H1 (cell line): ENCODE measurements around the gene FEV. TPM values are rescaled to one million over a fixed set of nuclear protein-coding genes. Genes with fewer than 3 reads are reported as not detected.

Experiments used
- CTCF ChIA-PET: fragments of 300-600 bp; sonication (Branson Sonifier 250); formaldehyde crosslinking; loops from one replicate; lab custom pipeline; 2021; ENCODE audit not compliant: partially characterized antibody; lab: Charles Lee
- POLR2A ChIA-PET: fragments of 300-600 bp; sonication (Branson Sonifier 250); formaldehyde crosslinking; loops from one replicate; lab custom pipeline; 2021; ENCODE audit warnings: inconsistent platforms; ENCODE audit not compliant: partially characterized antibody; lab: Charles Lee
- DNase-seq, 2 experiments: peaks; one replicate each; pipeline versions ENCODE4 v3.0.0 to v3.0.0-alpha.2; 2010 to 2022; ENCODE audit warnings: low spot score in 2 of 2, low read depth in 1 of 2, mixed read lengths in 1 of 2
- FAIRE-seq: peaks from 2 replicates; lab custom pipeline; 2011; peaks lifted over from hg19 to GRCh38; lab: Jason Lieb, UNC
- H2AFZ ChIP-seq: 2 replicates; pipeline ENCODE4 v1.8.1; 2012; ENCODE audit warnings: low read length, inconsistent platforms
- H2AK5ac ChIP-seq: 2 replicates; pipeline ENCODE4 v1.6.1; 2013; ENCODE audit warnings: low read depth, low read length
- H2BK120ac ChIP-seq: replicated peaks from 2 replicates; pipeline ENCODE3; 2013; ENCODE audit warnings: low read depth, low read length, inconsistent platforms
- H2BK12ac ChIP-seq: 2 replicates; pipeline ENCODE4 v1.6.1; 2013; ENCODE audit warnings: low read depth, low read length
- H2BK15ac ChIP-seq: 2 replicates; pipeline ENCODE4 v1.6.1; 2013; ENCODE audit warnings: low read length
- H2BK20ac ChIP-seq: 2 replicates; pipeline ENCODE4 v1.6.1; 2013; ENCODE audit warnings: low read length
- H2BK5ac ChIP-seq: 2 replicates; pipeline ENCODE4 v1.6.1; 2013; ENCODE audit warnings: low read depth, low read length
- H3K14ac ChIP-seq: 2 replicates; pipeline ENCODE4 v1.6.1; 2013; ENCODE audit warnings: inconsistent platforms; ENCODE audit not compliant: insufficient read length
- H3K18ac ChIP-seq: 2 replicates; pipeline ENCODE4 v1.6.1; 2013; ENCODE audit warnings: low read length; ENCODE audit errors: extremely low read depth
- H3K23ac ChIP-seq: 2 replicates; pipeline ENCODE4 v1.6.1; 2013; ENCODE audit warnings: inconsistent platforms; ENCODE audit not compliant: insufficient read length
- H3K23me2 ChIP-seq: 2 replicates; pipeline ENCODE4 v1.6.1; 2013; ENCODE audit warnings: low read depth, low read length
- H3K27ac ChIP-seq: 2 replicates; pipeline ENCODE4 v1.6.1; 2011; ENCODE audit warnings: low read depth, low read length, inconsistent platforms
- H3K27me3 ChIP-seq, 4 experiments: replicated peaks in 1 of 4; 1 replicate in 1 of 4; 2 replicates in 3 of 4; pipeline versions ENCODE4 v1.6.1 to v1.8.1; 2011 to 2013; ENCODE audit warnings: low read length in 3 of 4, mild to moderate bottlenecking in 3 of 4, inconsistent platforms in 2 of 4, mixed read lengths in 2 of 4, moderate library complexity in 1 of 4; ENCODE audit not compliant: control insufficient read depth in 3 of 4, insufficient read depth in 3 of 4; ENCODE audit errors: extremely low read depth in 1 of 4
- H3K36me3 ChIP-seq, 4 experiments: 2 replicates each; pipeline versions ENCODE4 v1.6.1 to v1.8.1; 2011 to 2013; ENCODE audit warnings: mild to moderate bottlenecking in 4 of 4, low read length in 3 of 4, moderate library complexity in 2 of 4, control low read depth in 1 of 4, inconsistent platforms in 1 of 4; ENCODE audit not compliant: insufficient read depth in 4 of 4, control insufficient read depth in 2 of 4
- H3K4ac ChIP-seq: replicated peaks from 2 replicates; pipeline ENCODE3; 2013; ENCODE audit warnings: low read length, low read depth, mixed read lengths, inconsistent platforms; ENCODE audit not compliant: insufficient read length
- H3K4me1 ChIP-seq, 4 experiments: replicated peaks in 1 of 4; 1 replicate in 1 of 4; 2 replicates in 3 of 4; pipeline versions ENCODE4 v1.6.1 to v1.8.1; 2011 to 2013; ENCODE audit warnings: low read length in 3 of 4, inconsistent platforms in 2 of 4, mixed read lengths in 1 of 4; ENCODE audit not compliant: insufficient read depth in 4 of 4, control insufficient read depth in 3 of 4
- H3K4me2 ChIP-seq, 2 experiments: 2 replicates each; pipeline versions ENCODE4 v1.6.1 to v1.8.1; 2011 to 2013; ENCODE audit warnings: low read depth in 2 of 2, low read length in 2 of 2, control low read depth in 1 of 2, inconsistent platforms in 1 of 2, mild to moderate bottlenecking in 1 of 2; ENCODE audit not compliant: insufficient read depth in 1 of 2
- H3K4me3 ChIP-seq, 4 experiments: fragments of 200-600, 300-600 bp in 1 of 4; sonication (generic), shearing (Covaris generic), sonication (Bioruptor Twin) in 1 of 4; 2 replicates each; pipeline versions ENCODE4 v1.5.1 to v1.8.1; 2011 to 2016; ENCODE audit warnings: low read length in 4 of 4, low read depth in 3 of 4, control low read depth in 2 of 4, inconsistent platforms in 2 of 4, mild to moderate bottlenecking in 2 of 4, mixed read lengths in 1 of 4, moderate library complexity in 1 of 4; ENCODE audit not compliant: insufficient read depth in 2 of 4; ENCODE audit errors: extremely low read depth in 1 of 4
- H3K56ac ChIP-seq: replicated peaks from 2 replicates; pipeline ENCODE3; 2013; ENCODE audit warnings: low read depth, mild to moderate bottlenecking, mixed read lengths, low read length, inconsistent platforms; ENCODE audit not compliant: insufficient read length
- H3K79me1 ChIP-seq: 2 replicates; pipeline ENCODE4 v1.6.1; 2013; ENCODE audit warnings: low read depth, low read length, control low read depth
- H3K79me2 ChIP-seq, 2 experiments: 2 replicates each; pipeline versions ENCODE4 v1.6.1 to v1.8.1; 2012 to 2013; ENCODE audit warnings: low read length in 2 of 2, mild to moderate bottlenecking in 2 of 2, inconsistent platforms in 1 of 2; ENCODE audit not compliant: insufficient read depth in 2 of 2, control insufficient read depth in 1 of 2
- H3K9ac ChIP-seq, 4 experiments: replicated peaks in 1 of 4; 1 replicate in 1 of 4; 2 replicates in 3 of 4; pipeline versions ENCODE4 v1.6.1 to v1.8.1; 2011 to 2013; ENCODE audit warnings: low read depth in 3 of 4, low read length in 3 of 4, control low read depth in 2 of 4, mild to moderate bottlenecking in 2 of 4, moderate library complexity in 2 of 4, inconsistent platforms in 1 of 4; ENCODE audit errors: extremely low read depth in 1 of 4
- H3K9me3 ChIP-seq, 2 experiments: 2 replicates each; pipeline versions ENCODE4 v1.6.1 to v1.8.1; 2012 to 2013; ENCODE audit warnings: mild to moderate bottlenecking in 2 of 2, moderate library complexity in 2 of 2, control low read depth in 1 of 2, inconsistent platforms in 1 of 2, low read depth in 1 of 2, low read length in 1 of 2, mixed read lengths in 1 of 2; ENCODE audit not compliant: insufficient read depth in 2 of 2
- H4K20me1 ChIP-seq, 2 experiments: replicated peaks in 1 of 2; 2 replicates each; pipeline versions ENCODE3 to v1.8.1; 2011 to 2013; ENCODE audit warnings: inconsistent platforms in 2 of 2, low read length in 2 of 2, mild to moderate bottlenecking in 1 of 2; ENCODE audit not compliant: insufficient read depth in 2 of 2, control insufficient read depth in 1 of 2
- H4K5ac ChIP-seq: 2 replicates; pipeline ENCODE4 v1.6.1; 2013; ENCODE audit warnings: low read length, low read depth, mixed read lengths, inconsistent platforms; ENCODE audit not compliant: insufficient read length
- H4K8ac ChIP-seq: 2 replicates; pipeline ENCODE4 v1.8.0; 2013; ENCODE audit warnings: mild to moderate bottlenecking, moderate library complexity, low read length, inconsistent platforms; ENCODE audit not compliant: insufficient read depth; ENCODE audit errors: extremely low read depth
- H4K91ac ChIP-seq: replicated peaks from 2 replicates; pipeline ENCODE3; 2013; ENCODE audit warnings: low read length, mixed read lengths, inconsistent platforms; ENCODE audit not compliant: insufficient read length
- CTCF ChIP-seq, 3 experiments: IDR thresholded peaks; 1 replicate in 2 of 3; 2 replicates in 1 of 3; pipeline versions ENCODE4 v1.5.1 to v1.6.1; 2011; ENCODE audit warnings: low read length in 3 of 3, mild to moderate bottlenecking in 3 of 3, inconsistent platforms in 2 of 3, low read depth in 1 of 3, moderate library complexity in 1 of 3; ENCODE audit not compliant: insufficient read depth in 1 of 3; ENCODE audit errors: control extremely low read depth in 1 of 3
- GABPA ChIP-seq: IDR thresholded peaks from 2 replicates; pipeline ENCODE4 v1.6.1; 2011; ENCODE audit warnings: mild to moderate bottlenecking, low read length, moderate library complexity, borderline replicate concordance; ENCODE audit not compliant: insufficient read depth
- RAD21 ChIP-seq, 2 experiments: IDR thresholded peaks in 1 of 2; conservative IDR thresholded peaks in 1 of 2; 2 replicates each; pipeline ENCODE4 v1.6.1; 2011; ENCODE audit warnings: low read depth in 2 of 2, low read length in 2 of 2, improper control_type of control experiment in 1 of 2, inconsistent platforms in 1 of 2, mild to moderate bottlenecking in 1 of 2, moderate library complexity in 1 of 2
- RFX5 ChIP-seq: IDR thresholded peaks from 2 replicates; pipeline ENCODE4 v1.6.1; 2011; ENCODE audit warnings: low read depth, low read length, improper control_type of control experiment, borderline replicate concordance
- WGBS, 2 experiments: shearing (Covaris generic) in 1 of 2; methylation state at CpG; one replicate each; pipeline versions ENCODE4 v1.1.6 to v1.1.7; 2013 to 2015; ENCODE audit warnings: low lambda C conversion rate in 2 of 2, mixed read lengths in 2 of 2, inconsistent platforms in 1 of 2, low coverage in 1 of 2, missing lambda C conversion rate in 1 of 2; ENCODE audit not compliant: insufficient replicate concordance in 2 of 2, insufficient coverage in 1 of 2, insufficient read length in 1 of 2; ENCODE audit errors: extremely low coverage in 1 of 2, missing lambda C conversion rate in 1 of 2; 5-methylcytosine and 5-hydroxymethylcytosine counted together
- polyA plus RNA-seq, 7 experiments: library from polyadenylated mRNA; depleted of rRNA in 3 of 7; stranded (reverse) in 5 of 7; unstranded in 2 of 7; fragments of >200 nt in 5 of 7; fragments of 200-250 nt in 2 of 7; gene quantifications; 1 replicate in 5 of 7; 2 replicates in 1 of 7; 4 replicates in 1 of 7; pipeline versions ENCODE4 v1.2.1 to v1.2.3, GENCODE V29; 2011 to 2013; ENCODE audit warnings: missing spikeins in 2 of 7, mixed read lengths in 2 of 7
- total RNA-seq: library from RNA; stranded (reverse); fragmentation: NEBNext Ultra II Directional; extraction: Animal tissue kit (Norgen Biotek cat#: 25700); gene quantifications from 2 replicates; pipeline ENCODE4 v1.2.1, GENCODE V29; 2021

FEV gene
- total and polyA plus RNA-seq, 2 of the 8 experiments (the other 6 are each of a cell fraction or from before 2014, with no cell fraction given), result not detected

GRCh38 chr2:218953366-218953954 lies 31.5 kb downstream of the FEV start:
- Histone ChIP-seq H3K79me1 (no peaks in the 10 kb centered on the region), H3K4ac (no peak overlapping the region), H4K91ac (no peak overlapping the region), H2BK120ac (no peak overlapping the region), H3K79me2 (no peaks in the 10 kb centered on the region), H2AFZ (no peak overlapping the region), H3K9me3 (no peaks in the 10 kb centered on the region), H3K14ac (no peak overlapping the region), H3K56ac (no peak overlapping the region), H4K5ac (no peak overlapping the region), H3K18ac (no peak overlapping the region), H2BK12ac (no peak overlapping the region), H3K4me1 (peaks cover 0 to under 1% (median 0%) of the 10 kb centered on the region in 4 experiments; a peak in 1 of 7 replicates), H3K27ac (no peak overlapping the region), H4K8ac (no peak overlapping the region), H4K20me1 (no peaks in the 10 kb centered on the region), H2BK15ac (no peak overlapping the region), H3K4me3 (no peak overlapping the region), H3K23ac (no peak overlapping the region)
- POLR2A ChIA-PET, result interaction anchor here (0.6 to 0.9 kb wide), 3 partner anchors 20 to 259 kb away, joined by 3 read pairs; no protein-coding TSS in a partner anchor
- FAIRE-seq (no peak), DNase-seq (peak in 1 of 2 experiments; percentile 69)
- 74% methylated on average over 18 of the region's 18 CpGs; no CpG with 5 or more reads in 1 of the 2 experiments for WGBS, 2 experiments
- no peak for TF ChIP-seq GABPA
- peak; percentile 57 to 71 (median 65) for TF ChIP-seq CTCF (IDR thresholded peaks at IDR 0.05; ENCODE audit: control extremely low read depth in 1 of 3, insufficient read depth in 1 of 3, low read depth in 1 of 3, low read length in 3 of 3)
- no peak for TF ChIP-seq RFX5
- TF ChIP-seq RAD21 (IDR thresholded peaks at IDR 0.05 in 1 of 2, conservative IDR thresholded peaks at IDR 0.05 in 1 of 2; ENCODE audit: low read depth in 2 of 2, low read length in 2 of 2), result peak in 1 of 2 experiments; percentile 19; a peak in 2 of 4 replicates
- TF ChIP-seq, all 59 proteins: peak for 2
- Histone ChIP-seq H2BK20ac (no peak overlapping the region), H3K23me2 (no peaks in the 10 kb centered on the region), H3K36me3 (no peaks in the 10 kb centered on the region), H2BK5ac (no peak overlapping the region), H3K4me2 (no peak overlapping the region), H3K27me3 (peaks cover 4 to 29% (median 14%) of the 10 kb centered on the region in 4 experiments), H3K9ac (no peak overlapping the region), H2AK5ac (no peak overlapping the region)
- CTCF ChIA-PET, result interaction anchor here (0.6 to 4.4 kb wide), 32 partner anchors 9 to 363 kb away, joined by 3 to 34 read pairs (median 4); no protein-coding TSS in a partner anchor
